ENCODE measurements around the gene C6orf132. TPM values are rescaled to one million over a fixed set of nuclear protein-coding genes. Genes with fewer than 3 reads are reported as not detected.

C6orf132 gene
- total and polyA plus RNA-seq, 9 of the 15 experiments (the other 6 are each of a cell fraction or from before 2014, with no cell fraction given), result 0.06 to 0.35 (median 0.14) TPM

DNA sequence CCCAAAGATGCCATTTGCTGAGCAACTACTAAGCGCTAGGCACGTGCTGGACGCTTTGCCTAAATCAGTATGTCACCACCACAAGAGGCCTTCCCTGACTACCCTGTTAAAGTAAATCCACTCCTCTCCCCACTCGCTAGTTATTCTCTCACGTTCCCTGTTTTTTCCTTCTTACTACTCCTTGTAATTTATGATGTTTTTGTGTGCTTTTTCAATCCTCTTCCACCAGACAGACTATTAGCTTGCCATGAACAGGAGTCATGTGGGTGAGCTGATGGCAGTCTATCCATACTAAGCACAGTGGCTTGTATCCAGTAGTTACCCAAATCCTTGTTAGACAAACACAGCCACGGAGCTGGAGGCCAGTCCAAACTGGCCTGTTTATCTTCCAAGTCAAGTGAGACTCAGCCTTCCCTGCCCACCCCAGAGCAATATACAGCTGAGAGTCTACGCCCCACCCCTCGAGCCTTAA is 41.2 kb downstream of the C6orf132 start:
- Histone ChIP-seq H3K9me3 (replicated peaks; ENCODE audit: control insufficient read depth, insufficient read depth, low read depth, low read length) (no peaks in the 10 kb centered on the region), H3K4me1 (replicated peaks in 1 of 2; ENCODE audit: control insufficient read depth in 2 of 2, insufficient read depth in 2 of 2, low read length in 2 of 2) (peaks cover 50 to 56% of the 10 kb centered on the region in 2 experiments), H3K27me3 (ENCODE audit: control insufficient read depth in 2 of 2, insufficient read depth in 2 of 2, low read length in 2 of 2) (no peaks in the 10 kb centered on the region), H3K4me2 (ENCODE audit: insufficient read depth, low read length) (0 out of 2 replicates have a peak overlapping the region, but pooled peaks have one; percentile 16), H3K4me3 (no peak overlapping the region), H3K9me1 (ENCODE audit: control insufficient read depth, insufficient read depth, low read length) (no peaks in the 10 kb centered on the region), H3K36me3 (ENCODE audit: control insufficient read depth, insufficient read depth, low read length) (no peaks in the 10 kb centered on the region), H2AFZ (ENCODE audit: low read depth, low read length) (peak overlapping the region; percentile 63), H4K20me1 (replicated peaks; ENCODE audit: control insufficient read depth, insufficient read depth, low read length) (no peaks in the 10 kb centered on the region), H3K27ac (ENCODE audit: extremely low read depth, low read depth, low read length) (peak overlapping the region; percentile 69), H3K79me2 (ENCODE audit: control insufficient read depth, insufficient read depth, low read length) (no peaks in the 10 kb centered on the region), H3K9ac (ENCODE audit: insufficient read depth in 1 of 2, low read depth in 2 of 2, low read length in 2 of 2) (no peak overlapping the region)
- ATAC-seq (no peak), DNase-seq (ENCODE audit: extremely low read depth in 1 of 4, low spot score in 3 of 4) (peak in 2 of 4 experiments; percentile 37 to 61), FAIRE-seq (peak; percentile 58)
- no TSS peak for BruUV-seq (replicated peaks)
- in situ Hi-C loops (cut with MboI), result no loop called here
- CTCF ChIA-PET (ENCODE audit: low intra/inter-chr PET ratio), result no interaction called here
- intact Hi-C loops (cut with micrococcal nuclease), result loop anchor here (10.0 kb wide), 1 partner anchor 114 kb away; the partner anchor contains the start of gene MRPS10
- 57% methylated on average over 8 of the region's 8 CpGs for WGBS (ENCODE audit: insufficient coverage, low coverage, missing lambda C conversion rate)
- POLR2A ChIA-PET, result interaction anchor here (0.5 to 1.5 kb wide), 10 partner anchors 8 to 385 kb away, joined by 3 read pairs; no protein-coding TSS in a partner anchor
- TF ChIP-seq NRF1 (conservative IDR thresholded peaks at IDR 0.05 in 1 of 2, IDR thresholded peaks at IDR 0.05 in 1 of 2) (no peak), ZBED1 (IDR thresholded peaks at IDR 0.05) (no peak), ESRRA (IDR thresholded peaks at IDR 0.05; ENCODE audit: borderline replicate concordance, low read depth) (no peak), SUPT5H (IDR thresholded peaks at IDR 0.05) (no peak), POLR2AphosphoS2 (IDR thresholded peaks at IDR 0.05; ENCODE audit: low read length) (no peak), KLF1 (tag; IDR thresholded peaks at IDR 0.05) (no peak), CBFB (CRISPR knock-in tag; IDR thresholded peaks at IDR 0.05) (no peak), ZFX (CRISPR knock-in tag; IDR thresholded peaks at IDR 0.05) (peak; percentile 22), BRD4 (IDR thresholded peaks at IDR 0.05) (no peak), PPARD (CRISPR knock-in tag; IDR thresholded peaks at IDR 0.05) (no peak)
- TF ChIP-seq, protein P1, sequence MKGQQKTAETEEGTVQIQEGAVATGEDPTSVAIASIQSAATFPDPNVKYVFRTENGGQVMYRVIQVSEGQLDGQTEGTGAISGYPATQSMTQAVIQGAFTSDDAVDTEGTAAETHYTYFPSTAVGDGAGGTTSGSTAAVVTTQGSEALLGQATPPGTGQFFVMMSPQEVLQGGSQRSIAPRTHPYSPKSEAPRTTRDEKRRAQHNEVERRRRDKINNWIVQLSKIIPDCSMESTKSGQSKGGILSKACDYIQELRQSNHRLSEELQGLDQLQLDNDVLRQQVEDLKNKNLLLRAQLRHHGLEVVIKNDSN (CRISPR knock-in tag; IDR thresholded peaks at IDR 0.05), result peak; percentile 15; the same call in 1 of the 2 replicates
- TF ChIP-seq, protein P2, sequence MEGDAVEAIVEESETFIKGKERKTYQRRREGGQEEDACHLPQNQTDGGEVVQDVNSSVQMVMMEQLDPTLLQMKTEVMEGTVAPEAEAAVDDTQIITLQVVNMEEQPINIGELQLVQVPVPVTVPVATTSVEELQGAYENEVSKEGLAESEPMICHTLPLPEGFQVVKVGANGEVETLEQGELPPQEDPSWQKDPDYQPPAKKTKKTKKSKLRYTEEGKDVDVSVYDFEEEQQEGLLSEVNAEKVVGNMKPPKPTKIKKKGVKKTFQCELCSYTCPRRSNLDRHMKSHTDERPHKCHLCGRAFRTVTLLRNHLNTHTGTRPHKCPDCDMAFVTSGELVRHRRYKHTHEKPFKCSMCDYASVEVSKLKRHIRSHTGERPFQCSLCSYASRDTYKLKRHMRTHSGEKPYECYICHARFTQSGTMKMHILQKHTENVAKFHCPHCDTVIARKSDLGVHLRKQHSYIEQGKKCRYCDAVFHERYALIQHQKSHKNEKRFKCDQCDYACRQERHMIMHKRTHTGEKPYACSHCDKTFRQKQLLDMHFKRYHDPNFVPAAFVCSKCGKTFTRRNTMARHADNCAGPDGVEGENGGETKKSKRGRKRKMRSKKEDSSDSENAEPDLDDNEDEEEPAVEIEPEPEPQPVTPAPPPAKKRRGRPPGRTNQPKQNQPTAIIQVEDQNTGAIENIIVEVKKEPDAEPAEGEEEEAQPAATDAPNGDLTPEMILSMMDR (IDR thresholded peaks at IDR 0.05 in 2 of 3, conservative IDR thresholded peaks at IDR 0.05 in 1 of 3; ENCODE audit: insufficient read depth in 2 of 3, low read depth in 1 of 3, low read length in 3 of 3), result no peak
- TF ChIP-seq, protein P3, sequence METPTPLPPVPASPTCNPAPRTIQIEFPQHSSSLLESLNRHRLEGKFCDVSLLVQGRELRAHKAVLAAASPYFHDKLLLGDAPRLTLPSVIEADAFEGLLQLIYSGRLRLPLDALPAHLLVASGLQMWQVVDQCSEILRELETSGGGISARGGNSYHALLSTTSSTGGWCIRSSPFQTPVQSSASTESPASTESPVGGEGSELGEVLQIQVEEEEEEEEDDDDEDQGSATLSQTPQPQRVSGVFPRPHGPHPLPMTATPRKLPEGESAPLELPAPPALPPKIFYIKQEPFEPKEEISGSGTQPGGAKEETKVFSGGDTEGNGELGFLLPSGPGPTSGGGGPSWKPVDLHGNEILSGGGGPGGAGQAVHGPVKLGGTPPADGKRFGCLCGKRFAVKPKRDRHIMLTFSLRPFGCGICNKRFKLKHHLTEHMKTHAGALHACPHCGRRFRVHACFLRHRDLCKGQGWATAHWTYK (CRISPR knock-in tag; IDR thresholded peaks at IDR 0.05), result no peak
- TF ChIP-seq, protein P4, sequence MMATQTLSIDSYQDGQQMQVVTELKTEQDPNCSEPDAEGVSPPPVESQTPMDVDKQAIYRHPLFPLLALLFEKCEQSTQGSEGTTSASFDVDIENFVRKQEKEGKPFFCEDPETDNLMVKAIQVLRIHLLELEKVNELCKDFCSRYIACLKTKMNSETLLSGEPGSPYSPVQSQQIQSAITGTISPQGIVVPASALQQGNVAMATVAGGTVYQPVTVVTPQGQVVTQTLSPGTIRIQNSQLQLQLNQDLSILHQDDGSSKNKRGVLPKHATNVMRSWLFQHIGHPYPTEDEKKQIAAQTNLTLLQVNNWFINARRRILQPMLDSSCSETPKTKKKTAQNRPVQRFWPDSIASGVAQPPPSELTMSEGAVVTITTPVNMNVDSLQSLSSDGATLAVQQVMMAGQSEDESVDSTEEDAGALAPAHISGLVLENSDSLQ (IDR thresholded peaks at IDR 0.05), result peak; percentile 27; the same call in 1 of the 2 replicates
- TF ChIP-seq, protein P5, sequence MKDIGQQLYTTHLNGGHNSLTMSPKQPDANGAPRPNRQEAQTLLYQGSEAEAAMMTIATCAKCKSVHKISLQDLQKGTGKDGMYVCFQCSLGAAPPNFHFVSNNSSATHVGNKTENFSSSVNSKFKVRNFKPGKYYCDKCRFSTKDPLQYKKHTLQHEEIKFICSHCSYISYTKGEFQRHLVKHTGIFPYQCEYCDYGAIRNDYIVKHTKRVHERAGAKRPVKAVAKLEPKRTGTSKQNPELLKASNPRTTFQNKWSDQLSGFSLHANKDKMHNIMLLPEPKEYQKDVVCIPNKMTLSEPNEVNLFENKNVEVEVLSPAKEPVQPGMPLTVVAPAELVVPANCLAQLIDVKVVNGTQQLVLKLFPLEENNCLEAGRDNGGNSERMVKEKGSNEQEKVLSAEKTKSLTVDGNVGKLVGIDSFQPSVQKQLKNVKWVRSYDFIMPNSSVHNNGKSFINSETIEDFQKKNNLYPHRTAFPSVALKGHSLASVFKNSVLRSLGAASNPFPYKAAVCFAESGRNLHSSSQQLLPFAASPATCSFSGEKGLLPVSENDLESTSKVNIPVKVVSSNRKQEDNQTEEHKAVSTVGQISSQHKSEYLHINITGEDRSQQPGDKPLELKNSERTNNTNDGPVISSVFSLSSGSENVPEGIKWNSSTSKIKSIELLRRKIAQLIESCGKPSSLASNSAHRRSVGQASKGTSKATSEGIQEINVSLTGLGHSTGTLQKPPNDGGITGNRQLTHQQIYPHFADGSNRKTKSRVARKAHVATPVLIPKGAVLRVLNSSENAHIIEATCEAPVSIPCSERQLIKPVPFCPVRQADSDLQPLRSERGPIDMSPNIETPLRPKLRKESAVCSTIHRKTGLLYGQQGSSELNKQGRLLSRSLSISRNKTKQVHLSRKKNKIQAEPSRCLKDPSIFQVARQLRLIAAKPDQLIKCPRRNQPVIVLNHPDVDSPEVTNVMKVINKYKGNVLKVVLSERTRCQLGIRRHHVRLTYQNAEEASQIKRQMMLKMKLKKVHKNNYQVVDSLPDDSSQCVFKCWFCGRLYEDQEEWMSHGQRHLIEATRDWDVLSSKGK (CRISPR knock-in tag; IDR thresholded peaks at IDR 0.05), result no peak

Measured in K562 (cell line).